HFF-Myc (cell line): Measurements from ENCODE around the gene CDH18.

Source experiments
- DNase-seq: peaks from one replicate; pipeline ENCODE4 v3.0.0-alpha.2; 2011; ENCODE audit warnings: low read depth; ENCODE audit errors: extremely low read depth
- H3K4me3 ChIP-seq: replicated peaks from 2 replicates; pipeline ENCODE4 v1.5.1; 2011; ENCODE audit warnings: low read depth, mild to moderate bottlenecking, control low read depth, low read length
- CTCF ChIP-seq: IDR thresholded peaks from 2 replicates; pipeline ENCODE4 v1.5.1; 2012; ENCODE audit warnings: mild to moderate bottlenecking, low read depth, low read length, control low read depth; ENCODE audit errors: missing control alignments

CDH18 gene

GRCh38 chr5:19690978-19691377, 297.0 kb downstream of the CDH18 start:
- no peak for DNase-seq
- no peak overlapping the region for H3K4me3 ChIP-seq
- TF ChIP-seq CTCF = no peak

GRCh38 chr5:19685473-19685872, 302.5 kb downstream of the CDH18 start:
- TF ChIP-seq CTCF = no peak
- no peak for DNase-seq

GRCh38 chr5:19676895-19677294, 311.1 kb downstream of the CDH18 start:
- H3K4me3 ChIP-seq = no peak overlapping the region
- DNase-seq = no peak
- no peak for TF ChIP-seq CTCF

More at GRCh38 chr5:19685473-19685872, 302.5 kb downstream of the CDH18 start:
- no peak overlapping the region for H3K4me3 ChIP-seq

GRCh38 chr5:19660679-19661078, 327.3 kb downstream of the CDH18 start:
- TF ChIP-seq CTCF = no peak
- no peak overlapping the region for H3K4me3 ChIP-seq
- no peak for DNase-seq

GRCh38 chr5:19655627-19656026, 332.4 kb downstream of the CDH18 start:
- no peak overlapping the region for H3K4me3 ChIP-seq
- no peak for DNase-seq
- TF ChIP-seq CTCF = no peak

- no peak for TF ChIP-seq CTCF
- DNase-seq = no peak
- no peak overlapping the region for H3K4me3 ChIP-seq
Observed at GRCh38 chr5:19638461-19638860, 349.5 kb downstream of the CDH18 start.

- TF ChIP-seq CTCF = no peak
- DNase-seq = no peak
- H3K4me3 ChIP-seq = no peak overlapping the region
Observed at GRCh38 chr5:19630876-19631275, 357.1 kb downstream of the CDH18 start.
